Stimulated activated naive CD8-positive, alpha-beta T cell treated with anti-CD3 and anti-CD28 coated beads, Interleukin-15, Interleukin-2, amounts not matched to agents 100 ng/mL and 50 ng/mL, for 24 hours (primary cell): ENCODE results near the gene SV2C.

ENCODE experiments used
- H3K27ac Mint-ChIP-seq: one replicate; pipeline ENCODE4 v1.8.0; 2021; ENCODE audit warnings: mild to moderate bottlenecking, mixed read lengths
- H3K27me3 Mint-ChIP-seq: one replicate; pipeline ENCODE4 v1.8.0; 2021; ENCODE audit warnings: mixed read lengths
- H3K36me3 Mint-ChIP-seq: one replicate; pipeline ENCODE4 v1.8.0; 2021; ENCODE audit warnings: low read depth, mixed read lengths
- H3K4me1 Mint-ChIP-seq: one replicate; pipeline ENCODE4 v1.8.0; 2021; ENCODE audit warnings: low read depth, mixed read lengths
- H3K4me3 Mint-ChIP-seq: one replicate; pipeline ENCODE4 v1.8.0; 2021; ENCODE audit warnings: mild to moderate bottlenecking, mixed read lengths
- H3K9me3 Mint-ChIP-seq: one replicate; pipeline ENCODE4 v1.8.0; 2021; ENCODE audit warnings: mixed read lengths

The SV2C gene

DNA sequence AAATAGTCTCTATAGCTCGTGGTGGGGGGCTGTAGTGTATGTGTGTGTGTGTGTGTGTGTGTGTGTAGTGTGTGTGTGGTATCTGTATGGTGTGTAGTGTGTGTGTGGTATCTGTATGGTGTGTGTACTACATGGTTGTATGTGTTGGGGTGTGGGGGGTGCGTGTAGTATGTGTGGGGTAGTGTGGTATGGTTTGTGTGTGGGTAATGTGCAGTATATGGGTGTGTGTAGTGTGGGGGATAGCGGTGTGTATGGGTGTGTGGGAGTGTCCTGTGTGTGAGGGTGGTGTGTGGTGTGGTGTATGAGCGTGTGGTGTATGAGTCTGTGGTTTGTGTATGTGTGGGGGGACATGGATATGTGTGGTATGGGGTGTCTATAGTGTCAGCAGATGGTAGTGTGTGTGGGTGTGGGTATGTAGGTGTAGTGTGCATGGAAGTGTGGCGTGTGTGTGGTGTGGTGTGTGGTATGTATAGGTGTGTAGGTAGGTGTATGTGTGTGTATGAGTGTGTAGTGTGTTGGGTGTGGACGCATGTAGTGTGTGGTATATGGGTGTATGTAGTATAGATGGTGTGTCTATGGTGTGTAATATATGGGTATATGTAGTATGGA lies 174.1 kb downstream of the SV2C start:
- Mint-ChIP-seq H3K4me3 (no peak overlapping the region), H3K27ac (no peak overlapping the region), H3K27me3 (peaks cover 22% of the 10 kb centered on the region), H3K4me1 (no peaks in the 10 kb centered on the region), H3K9me3 (no peaks in the 10 kb centered on the region), H3K36me3 (no peaks in the 10 kb centered on the region)

DNA sequence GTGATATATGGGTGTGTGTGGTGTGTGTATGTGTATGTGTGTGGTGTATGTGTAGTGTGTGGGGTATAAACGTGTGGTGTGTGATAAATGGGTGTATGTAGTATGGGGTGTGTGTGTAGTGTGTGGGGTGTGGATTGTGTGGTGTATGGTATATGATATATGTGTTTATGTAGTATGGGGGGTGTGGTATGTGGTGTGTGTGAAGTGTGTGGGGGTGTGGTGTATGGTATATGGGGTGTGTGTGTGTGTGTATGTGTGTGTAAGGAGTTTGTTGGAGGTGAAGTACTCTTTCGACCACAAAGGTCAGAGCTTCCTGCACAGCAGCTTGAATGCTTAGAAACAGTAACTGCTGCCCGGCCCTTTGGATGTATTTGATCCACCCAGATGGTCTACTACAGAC lies 174.7 kb downstream of the SV2C start:
- Mint-ChIP-seq H3K4me1 (no peaks in the 10 kb centered on the region), H3K27me3 (peaks cover 22% of the 10 kb centered on the region), H3K36me3 (no peaks in the 10 kb centered on the region), H3K4me3 (no peak overlapping the region), H3K27ac (no peak overlapping the region), H3K9me3 (peaks cover 4% of the 10 kb centered on the region)

- no peaks in the 10 kb centered on the region for H3K27me3 Mint-ChIP-seq
- H3K4me1 Mint-ChIP-seq = peaks cover 8% of the 10 kb centered on the region
- peaks cover 4% of the 10 kb centered on the region for H3K36me3 Mint-ChIP-seq
- peaks cover 10% of the 10 kb centered on the region for H3K9me3 Mint-ChIP-seq
- no peak overlapping the region for H3K4me3 Mint-ChIP-seq
- no peak overlapping the region for H3K27ac Mint-ChIP-seq
Observed at GRCh38 chr5:76264681-76265080, 181.5 kb downstream of the SV2C start.

DNA sequence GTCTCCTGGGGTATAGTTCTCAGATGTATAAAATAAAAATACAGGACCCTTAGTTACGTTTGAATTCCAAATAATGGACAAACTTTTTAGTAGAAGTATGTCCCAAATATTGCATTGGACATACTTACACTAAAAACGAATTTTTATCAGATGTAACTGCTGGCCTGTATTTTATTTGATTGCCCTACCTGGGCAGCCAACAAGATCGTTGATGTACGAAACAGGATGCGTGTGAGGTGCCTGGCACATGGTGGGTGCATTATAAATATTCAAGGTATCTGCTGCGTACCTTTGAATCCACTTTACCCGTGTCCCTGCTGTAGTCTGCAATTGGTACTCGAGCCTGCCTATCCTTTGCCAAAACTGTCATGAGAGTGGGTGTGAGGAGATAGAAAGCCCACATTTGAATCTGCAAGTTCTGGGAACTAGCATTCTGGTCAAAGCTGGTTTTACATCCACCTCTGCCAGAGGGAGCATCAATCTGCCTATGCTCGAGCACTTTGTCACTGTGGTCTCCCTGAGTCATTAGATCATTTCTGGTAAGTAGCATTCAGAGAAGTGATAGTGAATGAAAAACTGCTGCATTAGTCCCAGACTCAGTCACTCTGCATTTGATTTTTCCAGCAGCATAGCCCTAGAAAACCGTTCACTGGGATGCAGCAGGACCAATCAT lies 186.2 kb downstream of the SV2C start:
- Mint-ChIP-seq H3K9me3 (no peaks in the 10 kb centered on the region), H3K27ac (peak overlapping the region; percentile 89), H3K4me1 (peaks cover 23% of the 10 kb centered on the region)

GRCh38 chr5:76269932-76270610 lies 186.9 kb downstream of the SV2C start:
- H3K27ac Mint-ChIP-seq = peak overlapping the region; percentile 89
- peak overlapping the region; percentile 44 for H3K4me3 Mint-ChIP-seq
- H3K4me1 Mint-ChIP-seq = peaks cover 23% of the 10 kb centered on the region
- no peaks in the 10 kb centered on the region for H3K9me3 Mint-ChIP-seq
- no peaks in the 10 kb centered on the region for H3K36me3 Mint-ChIP-seq
- no peaks in the 10 kb centered on the region for H3K27me3 Mint-ChIP-seq

More for the DNA sequence above, 186.2 kb downstream of the SV2C start:
- peak overlapping the region; percentile 44 for H3K4me3 Mint-ChIP-seq
- no peaks in the 10 kb centered on the region for H3K36me3 Mint-ChIP-seq
- H3K27me3 Mint-ChIP-seq = no peaks in the 10 kb centered on the region

DNA sequence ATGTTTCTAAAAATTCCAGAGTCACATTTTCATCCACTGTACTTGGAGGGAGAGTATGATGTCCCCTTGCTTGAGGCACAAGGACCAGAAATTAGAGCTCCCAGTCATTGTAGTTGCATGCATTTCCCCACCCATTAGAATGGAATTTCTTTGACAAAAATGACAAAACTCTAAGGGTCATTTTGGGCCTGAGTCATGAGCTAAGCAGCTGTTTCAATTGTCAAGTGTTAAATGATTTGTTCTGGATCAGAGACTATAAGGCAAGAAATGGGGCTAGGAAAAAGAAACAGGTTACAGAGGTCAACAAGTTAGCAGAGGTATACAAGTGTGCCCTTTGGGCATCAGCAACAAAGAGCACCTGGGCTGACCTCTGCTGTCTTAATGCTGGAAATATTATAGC lies 188.7 kb downstream of the SV2C start:
- Mint-ChIP-seq H3K4me3 (no peak overlapping the region), H3K27ac (no peak overlapping the region), H3K9me3 (no peaks in the 10 kb centered on the region), H3K27me3 (no peaks in the 10 kb centered on the region), H3K36me3 (no peaks in the 10 kb centered on the region), H3K4me1 (peaks cover 23% of the 10 kb centered on the region)

- no peaks in the 10 kb centered on the region for H3K9me3 Mint-ChIP-seq
- H3K4me1 Mint-ChIP-seq = peaks cover 23% of the 10 kb centered on the region
- H3K36me3 Mint-ChIP-seq = no peaks in the 10 kb centered on the region
- H3K27ac Mint-ChIP-seq = no peak overlapping the region
- H3K27me3 Mint-ChIP-seq = no peaks in the 10 kb centered on the region
- no peak overlapping the region for H3K4me3 Mint-ChIP-seq
Observed at GRCh38 chr5:76273206-76273885, 190.2 kb downstream of the SV2C start.

GRCh38 chr5:76274571-76274970 lies 191.4 kb downstream of the SV2C start:
- H3K4me3 Mint-ChIP-seq = no peak overlapping the region
- H3K4me1 Mint-ChIP-seq = peaks cover 16% of the 10 kb centered on the region
- H3K9me3 Mint-ChIP-seq = no peaks in the 10 kb centered on the region
- H3K27ac Mint-ChIP-seq = no peak overlapping the region
- H3K36me3 Mint-ChIP-seq = no peaks in the 10 kb centered on the region
- no peaks in the 10 kb centered on the region for H3K27me3 Mint-ChIP-seq

- Mint-ChIP-seq H3K4me3 (no peak overlapping the region), H3K9me3 (no peaks in the 10 kb centered on the region), H3K27me3 (no peaks in the 10 kb centered on the region), H3K36me3 (no peaks in the 10 kb centered on the region), H3K27ac (no peak overlapping the region), H3K4me1 (no peaks in the 10 kb centered on the region)
Observed at GRCh38 chr5:76277736-76278135, 194.6 kb downstream of the SV2C start.

GRCh38 chr5:76278261-76278789 lies 195.1 kb downstream of the SV2C start:
- Mint-ChIP-seq H3K4me1 (no peaks in the 10 kb centered on the region), H3K36me3 (no peaks in the 10 kb centered on the region), H3K4me3 (no peak overlapping the region), H3K27ac (no peak overlapping the region), H3K9me3 (no peaks in the 10 kb centered on the region), H3K27me3 (no peaks in the 10 kb centered on the region)

- Mint-ChIP-seq H3K27me3 (no peaks in the 10 kb centered on the region), H3K36me3 (no peaks in the 10 kb centered on the region), H3K4me3 (no peak overlapping the region), H3K27ac (no peak overlapping the region), H3K9me3 (no peaks in the 10 kb centered on the region), H3K4me1 (no peaks in the 10 kb centered on the region)
Observed at GRCh38 chr5:76280494-76280893, 197.3 kb downstream of the SV2C start.

DNA sequence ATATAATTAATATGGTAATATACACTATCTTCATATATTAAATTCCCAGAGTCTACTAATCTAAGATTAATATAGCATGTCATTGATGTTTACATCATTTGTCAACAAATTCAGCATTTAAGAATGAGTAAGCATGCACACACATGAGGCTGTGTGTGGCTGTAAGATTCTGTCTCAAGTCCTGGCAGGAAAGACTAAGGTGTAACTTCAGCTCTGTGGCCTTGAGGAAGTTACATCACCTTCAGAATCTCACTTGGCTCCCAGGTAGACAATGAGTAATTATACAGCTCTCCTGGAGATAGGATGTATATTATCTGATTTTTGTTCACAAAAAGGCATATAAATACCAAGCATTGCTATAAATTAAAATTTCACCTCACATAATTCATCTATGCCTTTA lies 200.5 kb downstream of the SV2C start:
- H3K27me3 Mint-ChIP-seq = no peaks in the 10 kb centered on the region
- H3K9me3 Mint-ChIP-seq = no peaks in the 10 kb centered on the region
- H3K4me1 Mint-ChIP-seq = no peaks in the 10 kb centered on the region
- H3K36me3 Mint-ChIP-seq = no peaks in the 10 kb centered on the region
- H3K4me3 Mint-ChIP-seq = no peak overlapping the region
- no peak overlapping the region for H3K27ac Mint-ChIP-seq

DNA sequence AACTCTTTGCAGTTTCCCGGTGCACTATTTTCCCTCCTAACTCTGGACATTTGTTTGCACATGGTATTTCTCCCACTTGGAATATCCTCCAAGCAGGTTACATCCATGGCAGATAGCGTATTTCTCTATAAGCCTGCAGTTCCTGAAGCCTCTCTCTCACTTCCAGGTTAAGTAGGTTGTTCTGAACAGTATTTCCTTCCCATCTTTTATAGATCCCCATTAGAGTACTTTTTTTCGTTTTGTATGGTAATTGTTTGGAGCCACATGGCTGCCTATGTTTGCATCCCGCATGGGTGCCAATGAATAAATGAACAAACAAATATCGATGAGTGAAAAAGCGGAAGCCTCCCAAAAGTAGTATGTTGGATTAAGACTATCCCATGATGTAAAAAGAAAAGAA lies 206.5 kb downstream of the SV2C start:
- H3K27me3 Mint-ChIP-seq = no peaks in the 10 kb centered on the region
- H3K27ac Mint-ChIP-seq = no peak overlapping the region
- no peak overlapping the region for H3K4me3 Mint-ChIP-seq
- no peaks in the 10 kb centered on the region for H3K9me3 Mint-ChIP-seq
- peaks cover 3% of the 10 kb centered on the region for H3K4me1 Mint-ChIP-seq
- no peaks in the 10 kb centered on the region for H3K36me3 Mint-ChIP-seq

DNA sequence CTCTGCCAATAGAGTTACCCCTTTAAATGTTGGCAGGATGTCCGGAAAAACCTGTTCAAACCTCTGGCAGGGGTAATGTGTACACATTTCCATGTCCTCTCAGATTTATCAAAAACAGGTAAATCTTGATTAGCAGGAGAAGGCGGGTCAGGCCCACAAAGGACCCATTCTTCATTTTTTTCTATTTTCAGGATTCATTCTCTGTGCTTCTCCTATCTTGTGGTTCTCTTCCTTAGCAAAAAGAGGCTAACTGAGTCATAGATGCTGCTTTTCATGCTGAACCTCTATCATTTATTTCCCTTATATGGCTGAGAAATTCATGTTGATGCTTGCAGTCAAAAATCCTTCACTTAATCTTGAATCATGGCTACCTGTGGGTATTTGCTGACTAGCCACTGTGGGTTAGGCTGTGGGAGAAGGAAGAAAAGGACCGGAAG lies 207.2 kb downstream of the SV2C start:
- Mint-ChIP-seq H3K9me3 (no peaks in the 10 kb centered on the region), H3K27ac (no peak overlapping the region), H3K27me3 (no peaks in the 10 kb centered on the region), H3K36me3 (no peaks in the 10 kb centered on the region), H3K4me3 (no peak overlapping the region), H3K4me1 (peaks cover 3% of the 10 kb centered on the region)
